GM18499 (cell line): ENCODE data around the gene BABAM2.
"Not testable (repeated sequence)": the region's sequence is repeated elsewhere in the genome, so short reads cannot be mapped to it uniquely, and the experiment has no call there.

Source experiments
- ATAC-seq: cut with Tn5 transposase; IDR thresholded peaks from one replicate; pipeline ENCODE4 v1.9.1; 2021; ENCODE audit warnings: moderate number of reproducible peaks; ENCODE audit not compliant: insufficient read depth, unreplicated experiment

The BABAM2 gene

GRCh38 chr2:28224648-28225472 is 334.3 kb downstream of the BABAM2 start:
- no peak for ATAC-seq

DNA sequence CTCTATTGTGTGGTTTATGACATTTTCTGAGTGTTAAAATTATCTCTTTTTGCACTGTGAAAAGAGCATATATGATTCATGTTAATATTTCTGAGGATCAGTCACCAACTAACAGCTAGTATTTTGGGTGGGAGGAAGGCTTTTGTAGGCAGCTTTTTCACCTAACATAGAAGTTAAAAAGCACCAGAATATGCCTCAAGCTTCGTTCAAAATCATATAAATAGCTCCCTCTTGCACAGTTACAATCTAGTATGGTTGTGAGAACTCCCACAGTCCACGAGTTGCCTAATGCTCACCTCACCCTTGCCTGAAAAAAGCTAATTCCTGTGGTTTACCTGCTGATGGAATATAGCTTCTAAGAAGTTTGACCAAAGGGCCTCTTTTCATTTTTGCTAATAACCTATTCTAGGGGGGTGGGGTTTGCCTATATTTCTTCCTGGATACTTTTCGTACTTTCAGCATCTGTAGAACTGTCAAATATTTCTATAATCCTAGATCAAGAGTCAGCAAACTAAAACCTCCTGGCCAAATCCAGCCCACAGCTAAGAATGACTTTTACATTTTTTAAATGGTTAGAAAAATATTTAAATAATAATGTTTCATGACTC is 335.0 kb downstream of the BABAM2 start:
- ATAC-seq: no peak

DNA sequence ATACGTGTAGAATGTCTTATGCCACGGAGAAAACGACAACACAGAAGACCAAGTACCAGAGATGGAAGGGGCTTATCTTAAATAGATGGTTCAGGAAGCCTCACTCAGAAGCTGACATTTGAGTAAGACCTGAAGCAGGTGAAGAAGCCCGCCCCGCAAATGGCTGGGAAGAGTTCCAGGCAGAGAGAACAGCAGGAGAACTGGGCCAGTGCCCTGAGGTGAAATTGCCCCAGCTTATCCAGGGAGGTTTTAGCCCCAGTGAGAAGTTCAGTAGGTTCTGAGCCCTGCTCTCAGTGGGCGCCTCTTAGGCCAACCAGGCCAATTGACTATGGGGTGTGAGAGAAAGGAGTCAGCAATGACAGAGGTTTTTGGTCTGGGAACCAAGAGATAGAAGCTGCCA is 336.0 kb downstream of the BABAM2 start:
- ATAC-seq: no peak

- ATAC-seq: no peak
These were observed 337.0 kb downstream of the BABAM2 start for GRCh38 chr2:28227498-28227897.

DNA sequence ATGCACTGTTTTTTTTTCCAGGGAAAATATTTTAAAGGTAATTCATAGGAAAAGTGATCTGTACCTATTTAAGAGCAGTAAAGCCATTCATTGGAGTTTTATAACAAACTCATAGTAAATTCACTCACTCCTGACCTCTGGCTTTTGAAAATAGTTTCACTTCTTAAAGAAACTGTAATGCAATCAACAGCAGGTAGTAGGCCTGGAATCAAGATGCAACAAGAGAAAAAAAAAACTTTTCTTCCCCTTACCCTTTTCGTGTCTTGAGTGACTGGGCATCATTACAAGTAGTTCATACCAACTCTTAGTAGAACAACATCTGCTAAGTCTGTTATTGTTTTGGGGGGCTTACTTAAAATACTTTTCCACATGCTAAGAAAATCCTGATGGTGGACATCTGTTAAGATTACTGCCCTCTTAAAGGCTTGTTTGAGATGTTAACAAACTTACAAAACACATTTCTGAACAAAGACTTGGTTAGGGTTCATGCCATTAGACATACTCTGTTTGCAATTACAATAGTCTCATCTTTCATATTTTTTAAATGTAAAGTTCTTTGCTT is 338.0 kb downstream of the BABAM2 start:
- no peak for ATAC-seq

- no peak for ATAC-seq
These were observed 340.6 kb downstream of the BABAM2 start for GRCh38 chr2:28231110-28231631.

- no peak for ATAC-seq
These were observed 341.8 kb downstream of the BABAM2 start for GRCh38 chr2:28232295-28232694.

GRCh38 chr2:28233164-28233676 is 342.7 kb downstream of the BABAM2 start:
- no peak for ATAC-seq

DNA sequence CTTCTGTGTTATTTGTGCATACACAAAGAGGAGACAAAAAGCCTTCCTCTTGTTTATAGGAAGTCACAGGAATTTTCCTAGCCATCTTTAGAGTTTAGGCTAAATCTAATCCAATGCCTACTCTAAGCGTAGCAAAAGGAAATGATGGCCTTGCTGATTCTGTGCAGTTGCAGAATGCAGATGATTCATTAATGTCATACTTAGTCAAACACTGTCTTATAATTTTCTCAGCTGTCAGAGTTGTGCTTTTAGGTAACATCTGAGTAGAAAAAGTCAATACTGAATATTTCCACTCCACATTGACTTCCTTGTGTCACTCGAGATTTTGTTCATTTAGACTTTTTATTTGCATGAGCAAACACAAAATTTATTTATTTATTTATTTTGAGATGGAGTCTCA is 344.3 kb downstream of the BABAM2 start:
- no peak for ATAC-seq

GRCh38 chr2:28239207-28239606 is 348.7 kb downstream of the BABAM2 start:
- ATAC-seq: no peak

DNA sequence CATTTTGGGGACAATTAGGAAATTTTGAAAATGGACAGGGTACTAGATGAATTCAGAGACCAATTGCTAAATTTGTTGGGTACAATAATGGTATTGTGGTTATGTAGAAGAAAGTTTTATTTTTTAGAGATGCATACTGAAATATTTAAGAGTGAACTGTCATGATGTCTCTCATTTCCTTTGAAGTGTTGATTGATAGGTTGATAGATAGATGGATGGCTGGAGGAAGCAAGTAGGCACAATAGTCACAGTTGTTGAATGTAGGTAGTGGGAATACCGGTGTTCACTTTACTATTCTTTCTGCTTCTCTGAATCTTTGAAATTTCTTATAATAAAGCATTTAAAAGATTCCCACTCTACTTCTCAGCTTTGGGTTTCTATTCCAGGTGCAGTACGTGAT is 350.4 kb downstream of the BABAM2 start:
- no peak for ATAC-seq

- ATAC-seq: no peak
These were observed 356.8 kb downstream of the BABAM2 start for GRCh38 chr2:28247290-28247689.

DNA sequence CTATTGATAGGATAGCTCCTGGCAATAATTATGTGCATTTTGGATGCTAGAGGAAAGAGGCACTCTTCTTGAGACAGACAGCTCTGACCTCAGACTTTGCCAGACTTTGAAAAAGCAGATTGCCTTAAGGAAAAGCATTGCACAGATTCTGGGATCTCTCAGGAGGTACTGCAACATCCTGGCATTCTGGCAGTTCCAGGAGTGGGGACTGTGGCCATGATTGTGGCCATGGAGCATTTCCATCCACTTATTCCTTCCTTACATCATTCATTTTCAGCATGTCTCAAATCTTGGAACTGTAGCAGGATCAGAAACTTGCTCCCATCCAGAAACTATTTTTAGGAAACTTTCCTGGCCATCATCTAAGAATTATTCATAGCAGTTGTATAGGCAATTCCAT is 357.2 kb downstream of the BABAM2 start:
- no peak for ATAC-seq

DNA sequence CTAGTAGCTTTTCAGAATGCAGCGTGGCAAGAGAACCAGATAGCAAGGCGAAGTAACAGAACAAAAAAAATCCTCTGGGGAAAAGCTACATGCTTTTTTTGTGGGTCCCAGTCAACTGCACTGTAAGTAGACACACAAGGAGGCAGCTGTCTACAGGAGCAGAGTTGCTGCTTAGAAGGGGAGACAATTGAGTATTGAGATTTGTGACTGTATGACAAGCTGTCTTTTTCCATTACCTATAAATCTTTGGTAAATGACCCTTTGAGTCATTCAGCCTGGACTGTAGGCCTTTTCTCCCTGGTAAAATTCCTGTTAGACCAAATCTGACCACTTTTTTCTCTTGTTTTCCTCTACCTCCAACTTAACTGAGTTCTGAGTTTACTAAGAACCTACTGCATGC is 358.0 kb downstream of the BABAM2 start:
- ATAC-seq: no peak

- no peak for ATAC-seq
These were observed 359.5 kb downstream of the BABAM2 start for GRCh38 chr2:28250006-28250405.

- no peak for ATAC-seq
These were observed 360.8 kb downstream of the BABAM2 start for GRCh38 chr2:28251337-28251736.

- ATAC-seq: no peak
These were observed 361.8 kb downstream of the BABAM2 start for GRCh38 chr2:28252311-28252710.

DNA sequence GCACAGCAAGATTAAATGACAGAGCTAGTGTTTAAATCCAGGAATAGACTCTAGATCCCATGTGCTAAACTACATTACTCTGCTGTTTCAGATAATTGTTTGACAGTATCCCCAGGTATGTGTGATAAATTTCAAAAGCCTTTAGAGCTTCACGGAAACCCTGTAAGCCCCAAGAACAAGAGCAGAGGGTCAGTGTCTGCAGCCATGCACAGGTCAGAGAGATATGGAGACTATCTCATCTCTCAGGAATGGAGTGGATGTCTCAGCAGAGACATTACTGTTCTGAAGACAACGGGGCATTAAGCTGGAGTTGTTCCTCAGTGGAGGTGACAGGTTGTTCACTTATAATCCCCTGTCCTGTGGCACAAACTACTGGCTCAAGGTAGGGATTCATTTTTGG is 363.0 kb downstream of the BABAM2 start:
- no peak for ATAC-seq

DNA sequence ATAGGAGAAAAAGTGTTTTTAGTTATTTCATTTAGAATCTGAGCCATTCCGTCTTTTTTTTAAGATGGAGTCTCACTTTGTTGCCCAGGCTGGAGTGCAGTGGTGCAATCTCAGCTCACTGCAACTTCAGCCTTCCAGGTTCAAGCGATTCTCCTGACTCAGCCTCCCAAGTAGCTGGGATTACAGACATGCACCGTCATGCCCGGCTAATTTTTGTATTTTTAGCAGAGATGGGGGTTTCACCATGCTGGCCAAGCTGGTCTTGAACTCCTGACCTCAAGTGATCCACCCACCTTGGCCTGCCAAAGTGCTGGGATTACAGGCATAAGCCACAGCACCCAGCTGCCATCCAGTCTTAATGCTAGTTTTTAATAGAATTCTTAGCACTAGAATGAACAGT is 364.7 kb downstream of the BABAM2 start:
- ATAC-seq: not testable (repeated sequence)

DNA sequence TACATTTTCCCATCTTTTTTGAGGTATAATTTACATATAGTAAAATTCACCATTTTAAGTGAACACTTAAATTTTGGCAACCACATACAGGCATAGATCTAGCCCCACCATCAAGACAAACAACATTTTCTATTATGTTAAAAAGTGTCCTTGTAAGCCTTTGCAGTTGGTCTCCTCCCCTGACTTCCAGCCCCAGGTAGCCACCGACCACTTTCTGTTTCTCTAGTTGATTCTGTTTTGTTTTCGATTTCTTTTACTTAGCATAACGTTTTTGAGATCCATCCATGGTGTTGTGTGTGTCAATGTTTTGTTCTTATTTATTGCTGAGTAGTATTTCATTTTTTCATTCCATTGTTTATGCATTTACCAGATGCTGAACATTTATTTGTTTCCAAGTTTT is 366.7 kb downstream of the BABAM2 start:
- ATAC-seq: no peak

GRCh38 chr2:28259226-28259625 is 368.7 kb downstream of the BABAM2 start:
- not testable (repeated sequence) for ATAC-seq
